SK-N-SH (cell line): ENCODE results near the gene USP25.

Experiments
- CTCF ChIP-seq: fragments of 200-600 bp; sonication (generic); IDR thresholded peaks from 2 replicates; pipeline ENCODE4 v1.6.1; 2017; ENCODE audit warnings: antibody characterized with exemption, mild to moderate bottlenecking, moderate library complexity
- EP300 ChIP-seq, 2 experiments: IDR thresholded peaks; 2 replicates each; pipeline versions ENCODE4 v1.4.0 to v1.6.1; 2012; ENCODE audit warnings: borderline replicate concordance in 1 of 2, low read depth in 1 of 2, low read length in 1 of 2
- GABPA ChIP-seq: IDR thresholded peaks from 2 replicates; pipeline ENCODE4 v1.4.0; 2012; ENCODE audit warnings: low read depth, mild to moderate bottlenecking

GRCh38 chr21:15686506-15686905, 43.3 kb upstream of the USP25 start:
- TF ChIP-seq CTCF (no peak), EP300 (IDR thresholded peaks at IDR 0.05; ENCODE audit: borderline replicate concordance in 1 of 2, low read depth in 1 of 2, low read length in 1 of 2) (no peak), GABPA (no peak)
